Peyer's patch (tissue), 4 donors: ENCODE results near the gene KDM2A. TPM values are rescaled to one million over a fixed set of nuclear protein-coding genes. Genes with fewer than 3 reads are reported as not detected.
"Not testable (repeated sequence)": the region's sequence is repeated elsewhere in the genome, so short reads cannot be mapped to it uniquely, and the experiment has no call there.

ENCODE experiments used
- DNase-seq, 3 donors: peaks; one replicate each; pipeline ENCODE4 v3.0.0-alpha.2; 2017 to 2019
- H3K27ac ChIP-seq, 4 donors: fragments of 200-600 bp; sonication (generic); one replicate each; pipeline ENCODE4 v1.5.1; 2016 to 2019
- H3K27me3 ChIP-seq, 2 donors: fragments of 200-600 bp; sonication (generic); one replicate each; pipeline ENCODE4 v1.5.1; 2019
- H3K36me3 ChIP-seq, 3 donors: fragments of 200-600 bp; sonication (generic); one replicate each; pipeline ENCODE4 v1.5.1; 2016 to 2019
- H3K4me1 ChIP-seq, 4 donors: fragments of 200-600 bp; sonication (generic); one replicate each; pipeline ENCODE4 v1.5.1; 2016 to 2019
- H3K4me3 ChIP-seq, 4 donors: fragments of 200-600 bp; sonication (generic); 1 replicate in 3 of 4; 2 replicates in 1 of 4; pipeline ENCODE4 v1.5.1; 2016 to 2019; ENCODE audit warnings: mild to moderate bottlenecking in 1 of 4
- H3K9me3 ChIP-seq, 4 donors: fragments of 200-600 bp; sonication (generic); one replicate each; pipeline ENCODE4 v1.5.1; 2016 to 2019; ENCODE audit warnings: mild to moderate bottlenecking in 1 of 4
- POLR2A ChIP-seq, 2 donors: fragments of 450-650 bp; IDR thresholded peaks; one replicate each; pipeline ENCODE4 v1.5.1; 2017; ENCODE audit warnings: antibody characterized with exemption in 2 of 2, mild to moderate bottlenecking in 2 of 2, moderate library complexity in 2 of 2
- total RNA-seq, 4 donors: library from RNA; depleted of rRNA; stranded (reverse); fragments of >200 nt; gene quantifications; one replicate each; pipeline ENCODE4 v1.1.0, GENCODE V29; 2016
- TF ChIP-seq, protein P1 (sequence below), 6 experiments: fragments of 450-650 bp in 4 of 6; fragments of 200-600 bp in 2 of 6; sonication (generic) in 1 of 6; IDR thresholded peaks; one replicate each; pipeline ENCODE4 v1.5.1; 2017 to 2019; ENCODE audit warnings: antibody characterized with exemption in 6 of 6, mild to moderate bottlenecking in 3 of 6, moderate library complexity in 1 of 6

Gene KDM2A
- total RNA-seq, 4 donors from 2014 or later: 76.7 to 225 (median 105) TPM

DNA sequence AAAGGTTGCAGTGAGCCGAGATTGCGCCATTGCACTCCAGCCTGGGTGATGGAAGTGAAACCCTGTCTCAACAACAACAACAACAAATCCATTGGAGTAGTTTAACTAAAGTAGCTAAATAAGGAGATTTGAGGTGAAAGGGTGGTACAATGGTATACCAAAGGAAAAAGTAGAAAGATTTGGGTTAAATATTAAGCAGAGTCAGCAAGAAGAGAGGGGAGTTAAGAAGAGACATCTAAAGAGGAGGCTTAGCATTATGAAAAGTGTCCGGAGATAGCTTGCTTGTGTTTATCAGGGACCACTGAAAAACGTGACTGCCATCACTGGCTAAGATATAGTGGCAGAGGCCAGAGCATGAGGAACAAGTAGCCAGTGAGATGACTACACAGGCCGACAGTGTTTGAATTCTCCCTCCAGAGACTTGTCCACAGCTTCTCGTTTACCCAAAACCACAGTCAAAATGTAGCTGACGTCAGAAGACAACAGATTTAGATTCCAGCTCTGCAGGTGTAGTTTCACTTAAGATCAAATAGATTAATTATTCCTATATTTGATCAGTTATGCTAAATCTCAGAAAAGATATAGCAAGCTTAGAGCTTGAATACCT is 114.6 kb downstream of the KDM2A start:
- Histone ChIP-seq H3K4me3 (no peak overlapping the region), H3K27ac (no peak overlapping the region), H3K27me3 (no peaks in the 10 kb centered on the region), H3K4me1 (peaks cover 0 to 5% (median 0%) of the 10 kb centered on the region in 4 donors), H3K36me3 (peaks cover 0 to 50% (median 0%) of the 10 kb centered on the region in 3 donors), H3K9me3 (no peaks in the 10 kb centered on the region)
- DNase-seq: peak in 1 of 3 donors; percentile 67
- TF ChIP-seq, protein P1, sequence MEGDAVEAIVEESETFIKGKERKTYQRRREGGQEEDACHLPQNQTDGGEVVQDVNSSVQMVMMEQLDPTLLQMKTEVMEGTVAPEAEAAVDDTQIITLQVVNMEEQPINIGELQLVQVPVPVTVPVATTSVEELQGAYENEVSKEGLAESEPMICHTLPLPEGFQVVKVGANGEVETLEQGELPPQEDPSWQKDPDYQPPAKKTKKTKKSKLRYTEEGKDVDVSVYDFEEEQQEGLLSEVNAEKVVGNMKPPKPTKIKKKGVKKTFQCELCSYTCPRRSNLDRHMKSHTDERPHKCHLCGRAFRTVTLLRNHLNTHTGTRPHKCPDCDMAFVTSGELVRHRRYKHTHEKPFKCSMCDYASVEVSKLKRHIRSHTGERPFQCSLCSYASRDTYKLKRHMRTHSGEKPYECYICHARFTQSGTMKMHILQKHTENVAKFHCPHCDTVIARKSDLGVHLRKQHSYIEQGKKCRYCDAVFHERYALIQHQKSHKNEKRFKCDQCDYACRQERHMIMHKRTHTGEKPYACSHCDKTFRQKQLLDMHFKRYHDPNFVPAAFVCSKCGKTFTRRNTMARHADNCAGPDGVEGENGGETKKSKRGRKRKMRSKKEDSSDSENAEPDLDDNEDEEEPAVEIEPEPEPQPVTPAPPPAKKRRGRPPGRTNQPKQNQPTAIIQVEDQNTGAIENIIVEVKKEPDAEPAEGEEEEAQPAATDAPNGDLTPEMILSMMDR (IDR thresholded peaks at IDR 0.05): no peak
- TF ChIP-seq POLR2A (IDR thresholded peaks at IDR 0.05): no peak

GRCh38 chr11:67234571-67234970 is 115.5 kb downstream of the KDM2A start:
- H3K27me3 ChIP-seq, H3K9me3 ChIP-seq, DNase-seq, H3K27ac ChIP-seq, H3K4me3 ChIP-seq: not testable (repeated sequence)
- peaks cover 0 to 14% (median 4%) of the 10 kb centered on the region in 4 donors for H3K4me1 ChIP-seq
- H3K36me3 ChIP-seq: peaks cover 0 to 41% (median 0%) of the 10 kb centered on the region in 3 donors

DNA sequence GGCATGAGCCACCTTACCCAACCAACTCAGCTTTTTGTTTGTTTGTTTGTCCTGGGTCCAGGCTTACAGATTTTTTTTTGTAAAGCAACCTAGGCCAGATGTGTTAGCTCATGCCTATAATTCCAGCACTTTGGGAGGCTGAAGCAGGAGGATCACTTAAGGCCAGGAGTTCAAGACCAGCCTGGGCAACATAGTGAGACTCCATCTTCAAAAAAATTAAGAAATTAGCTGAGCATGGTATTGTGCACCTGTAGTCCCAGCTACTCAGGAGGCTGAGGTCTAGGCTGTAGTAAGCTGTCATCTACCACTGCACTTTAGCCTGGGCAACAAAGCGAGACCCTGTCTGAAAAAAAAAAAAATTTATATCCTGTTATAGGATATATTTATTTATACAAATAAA is 118.5 kb downstream of the KDM2A start:
- Histone ChIP-seq H3K27me3 (no peaks in the 10 kb centered on the region), H3K27ac (no peak overlapping the region), H3K4me3 (no peak overlapping the region), H3K36me3 (peaks cover 0 to 18% (median 0%) of the 10 kb centered on the region in 3 donors), H3K4me1 (peaks cover 0 to 31% (median 10%) of the 10 kb centered on the region in 4 donors), H3K9me3 (no peaks in the 10 kb centered on the region)
- DNase-seq: no peak
- TF ChIP-seq, protein P1 (IDR thresholded peaks at IDR 0.05): no peak
- no peak for TF ChIP-seq POLR2A (IDR thresholded peaks at IDR 0.05)

GRCh38 chr11:67238894-67239782 is 120.1 kb downstream of the KDM2A start:
- Histone ChIP-seq H3K27me3 (no peaks in the 10 kb centered on the region), H3K36me3 (peaks cover 0 to 19% (median 0%) of the 10 kb centered on the region in 3 donors), H3K4me3 (peak overlapping the region in 2 of 4 donors; percentile 38 to 54), H3K9me3 (no peaks in the 10 kb centered on the region), H3K4me1 (peaks cover 0 to 40% (median 12%) of the 10 kb centered on the region in 4 donors), H3K27ac (peak overlapping the region; percentile 81 to 93 (median 91))
- DNase-seq: no peak
- TF ChIP-seq, protein P1 (IDR thresholded peaks at IDR 0.05): no peak
- no peak for TF ChIP-seq POLR2A (IDR thresholded peaks at IDR 0.05)

- Histone ChIP-seq H3K27ac (peak overlapping the region; percentile 81 to 93 (median 91)), H3K9me3 (no peaks in the 10 kb centered on the region), H3K27me3 (no peaks in the 10 kb centered on the region), H3K4me1 (peaks cover 0 to 40% (median 12%) of the 10 kb centered on the region in 4 donors), H3K4me3 (peak overlapping the region; percentile 51 to 67 (median 59)), H3K36me3 (peaks cover 0 to 22% (median 0%) of the 10 kb centered on the region in 3 donors)
- TF ChIP-seq, protein P1 (IDR thresholded peaks at IDR 0.05): peak in 4 of 6 experiments; percentile 10 to 25 (median 18)
- TF ChIP-seq POLR2A (IDR thresholded peaks at IDR 0.05): peak; percentile 87 to 91
- DNase-seq: peak; percentile 93 to 98 (median 95)
These were observed 120.9 kb downstream of the KDM2A start for GRCh38 chr11:67239783-67240575.
